ENCODE measurements around the gene ZC3H15.

The ZC3H15 gene

GRCh38 chr2:186523791-186524190, 37.7 kb downstream of the ZC3H15 start:
- H3K27me3 ChIP-seq (replicated peaks), result no peaks in the 10 kb centered on the region
- in situ Hi-C loops (cut with HindIII; ENCODE audit: low pct_ligation_motif_present, low sequenced_read_pairs), result loop anchor here (25.0 kb wide), 1 partner anchor 114 kb away; no protein-coding TSS in a partner anchor
- no peak for TF ChIP-seq CTCF (IDR thresholded peaks at IDR 0.05; ENCODE audit: low read depth, low read length, missing control alignments)
- no peak overlapping the region for H3K4me3 ChIP-seq (ENCODE audit: low read depth, low read length)
- peaks cover 7% of the 10 kb centered on the region for H3K36me3 ChIP-seq (replicated peaks)
- no peak overlapping the region for H3K27ac ChIP-seq
- no peak for DNase-seq

GRCh38 chr2:186526281-186526680, 40.2 kb downstream of the ZC3H15 start:
- TF ChIP-seq CTCF (IDR thresholded peaks at IDR 0.05; ENCODE audit: low read depth, low read length, missing control alignments), result no peak
- no peak for DNase-seq
- H3K27me3 ChIP-seq (replicated peaks), result no peaks in the 10 kb centered on the region
- no peak overlapping the region for H3K27ac ChIP-seq
- H3K36me3 ChIP-seq (replicated peaks), result peaks cover 2% of the 10 kb centered on the region
- no peak overlapping the region for H3K4me3 ChIP-seq (ENCODE audit: low read depth, low read length)
- in situ Hi-C loops (cut with HindIII; ENCODE audit: low pct_ligation_motif_present, low sequenced_read_pairs), result no loop called here

- DNase-seq, result no peak
- H3K4me3 ChIP-seq (ENCODE audit: low read depth, low read length), result no peak overlapping the region
- no peak overlapping the region for H3K27ac ChIP-seq
- TF ChIP-seq CTCF (IDR thresholded peaks at IDR 0.05; ENCODE audit: low read depth, low read length, missing control alignments), result no peak
- H3K27me3 ChIP-seq (replicated peaks), result no peaks in the 10 kb centered on the region
- in situ Hi-C loops (cut with HindIII; ENCODE audit: low pct_ligation_motif_present, low sequenced_read_pairs), result no loop called here
- no peaks in the 10 kb centered on the region for H3K36me3 ChIP-seq (replicated peaks)
Measured at GRCh38 chr2:186530314-186530713, 44.3 kb downstream of the ZC3H15 start.

GRCh38 chr2:186531257-186531775, 45.3 kb downstream of the ZC3H15 start:
- Histone ChIP-seq H3K27ac (no peak overlapping the region), H3K4me3 (ENCODE audit: low read depth, low read length) (no peak overlapping the region), H3K27me3 (replicated peaks) (no peaks in the 10 kb centered on the region), H3K36me3 (replicated peaks) (no peaks in the 10 kb centered on the region)
- no peak for DNase-seq
- in situ Hi-C loops (cut with HindIII; ENCODE audit: low pct_ligation_motif_present, low sequenced_read_pairs), result no loop called here
- no peak for TF ChIP-seq CTCF (IDR thresholded peaks at IDR 0.05; ENCODE audit: low read depth, low read length, missing control alignments)

- DNase-seq, result peak; percentile 49
- Histone ChIP-seq H3K36me3 (replicated peaks) (no peaks in the 10 kb centered on the region), H3K27me3 (replicated peaks) (no peaks in the 10 kb centered on the region), H3K4me3 (ENCODE audit: low read depth, low read length) (no peak overlapping the region), H3K27ac (peak overlapping the region; percentile 36)
- in situ Hi-C loops (cut with HindIII; ENCODE audit: low pct_ligation_motif_present, low sequenced_read_pairs), result no loop called here
- no peak for TF ChIP-seq CTCF (IDR thresholded peaks at IDR 0.05; ENCODE audit: low read depth, low read length, missing control alignments)
Measured at GRCh38 chr2:186532891-186533290, 46.8 kb downstream of the ZC3H15 start.

GRCh38 chr2:186533717-186534116, 47.7 kb downstream of the ZC3H15 start:
- H3K27me3 ChIP-seq (replicated peaks), result no peaks in the 10 kb centered on the region
- in situ Hi-C loops (cut with HindIII; ENCODE audit: low pct_ligation_motif_present, low sequenced_read_pairs), result no loop called here
- TF ChIP-seq CTCF (IDR thresholded peaks at IDR 0.05; ENCODE audit: low read depth, low read length, missing control alignments), result no peak
- H3K4me3 ChIP-seq (ENCODE audit: low read depth, low read length), result no peak overlapping the region
- H3K27ac ChIP-seq, result peak overlapping the region; percentile 22
- no peaks in the 10 kb centered on the region for H3K36me3 ChIP-seq (replicated peaks)
- DNase-seq, result no peak

All from brain microvascular endothelial cell (primary cell).